A673 (cell line): ENCODE results near the gene PIAS4. TPM values are rescaled to one million over a fixed set of nuclear protein-coding genes. Genes with fewer than 3 reads are reported as not detected.

Source experiments
- Bru-seq: library from RNA; stranded (reverse); fragments of 400-500 nt; gene quantifications from one replicate; lab custom pipeline; 2021; lab: Mats Ljungman, UMichigan
- BruChase-seq, 2 experiments: library from RNA; stranded (reverse); fragments of 400-500 nt; gene quantifications; one replicate each; lab custom pipeline; 2021; lab: Mats Ljungman, UMichigan
- BruUV-seq: library from RNA; stranded (reverse); fragments of 400-500 nt; replicated peaks from 2 replicates; lab custom pipeline; 2021; lab: Mats Ljungman, UMichigan
- CTCF ChIA-PET: fragments of 300-600 bp; sonication (Branson Sonifier 250); formaldehyde crosslinking; loops from one replicate; lab custom pipeline; 2022; ENCODE audit warnings: antibody characterized with exemption; lab: Charles Lee
- POLR2A ChIA-PET: fragments of 300-600 bp; sonication (Branson Sonifier 250); formaldehyde crosslinking; loops from one replicate; lab custom pipeline; 2022; ENCODE audit warnings: antibody characterized with exemption; ENCODE audit not compliant: low non-redundant PET; lab: Charles Lee
- DNase-seq: peaks from one replicate; pipeline ENCODE4 v3.0.0-alpha.2; 2015; ENCODE audit warnings: low spot score
- H3K27ac ChIP-seq: fragments of 200-600 bp; sonication (generic); 2 replicates; pipeline ENCODE4 v1.5.1; 2016; ENCODE audit warnings: mixed run types, low read depth, mild to moderate bottlenecking, mixed read lengths, antibody characterized with exemption, low read length; ENCODE audit not compliant: poor library complexity, severe bottlenecking
- H3K27me3 ChIP-seq: fragments of 200-600 bp; sonication (generic); replicated peaks from 2 replicates; pipeline ENCODE4 v1.6.1; 2017; ENCODE audit warnings: mixed run types, low read depth, mild to moderate bottlenecking, mixed read lengths, antibody characterized with exemption, low read length; ENCODE audit not compliant: insufficient read depth, poor library complexity
- H3K36me3 ChIP-seq: fragments of 200-600 bp; sonication (generic); 2 replicates; pipeline ENCODE4 v1.6.1; 2016; ENCODE audit warnings: mixed run types, mild to moderate bottlenecking, mixed read lengths, antibody characterized with exemption, low read length; ENCODE audit not compliant: insufficient read depth, poor library complexity, severe bottlenecking
- H3K4me1 ChIP-seq: fragments of 200-600 bp; sonication (generic); 2 replicates; pipeline ENCODE4 v1.6.1; 2017; ENCODE audit warnings: mixed run types, mild to moderate bottlenecking, mixed read lengths, antibody characterized with exemption, low read length; ENCODE audit not compliant: insufficient read depth, poor library complexity, severe bottlenecking
- H3K4me3 ChIP-seq: fragments of 200-600 bp; sonication (generic); 2 replicates; pipeline ENCODE4 v1.5.1; 2016; ENCODE audit warnings: low read depth, mixed run types, mild to moderate bottlenecking, mixed read lengths, low read length; ENCODE audit not compliant: poor library complexity, severe bottlenecking
- H3K9me3 ChIP-seq: fragments of 200-600 bp; sonication (generic); 2 replicates; pipeline ENCODE4 v1.6.1; 2016; ENCODE audit warnings: mixed run types, low read depth, mild to moderate bottlenecking, mixed read lengths, antibody characterized with exemption, low read length; ENCODE audit not compliant: poor library complexity, severe bottlenecking
- EZH2 ChIP-seq: fragments of 200-600 bp; sonication (generic); IDR thresholded peaks from 2 replicates; pipeline ENCODE4 v1.6.1; 2017; ENCODE audit warnings: borderline replicate concordance, low read depth, mild to moderate bottlenecking, mixed read lengths, antibody characterized with exemption, low read length; ENCODE audit not compliant: poor library complexity, severe bottlenecking
- intact Hi-C: fragments of 100-400 bp; cut with micrococcal nuclease; formaldehyde crosslinking; loops from one replicate; pipeline ENCODE4 v1.10.0; 2022; ENCODE audit not compliant: unreplicated experiment
- long read RNA-seq: library from polyadenylated mRNA; stranded (forward); transcript quantifications from one replicate; pipeline ENCODE4 v2.0.0, GENCODE V29; 2022
- total RNA-seq: library from RNA; stranded (reverse); gene quantifications from 2 replicates; pipeline ENCODE4 v1.2.3, GENCODE V29; 2021
- TF ChIP-seq, protein P1 (sequence below): fragments of 300-800, 200-600 bp; sonication (generic); conservative IDR thresholded peaks from 2 replicates; pipeline ENCODE4 v1.5.1; 2017; ENCODE audit warnings: low read depth, mild to moderate bottlenecking, antibody characterized with exemption, low read length, moderate library complexity, mixed read lengths

Gene PIAS4, protein sequence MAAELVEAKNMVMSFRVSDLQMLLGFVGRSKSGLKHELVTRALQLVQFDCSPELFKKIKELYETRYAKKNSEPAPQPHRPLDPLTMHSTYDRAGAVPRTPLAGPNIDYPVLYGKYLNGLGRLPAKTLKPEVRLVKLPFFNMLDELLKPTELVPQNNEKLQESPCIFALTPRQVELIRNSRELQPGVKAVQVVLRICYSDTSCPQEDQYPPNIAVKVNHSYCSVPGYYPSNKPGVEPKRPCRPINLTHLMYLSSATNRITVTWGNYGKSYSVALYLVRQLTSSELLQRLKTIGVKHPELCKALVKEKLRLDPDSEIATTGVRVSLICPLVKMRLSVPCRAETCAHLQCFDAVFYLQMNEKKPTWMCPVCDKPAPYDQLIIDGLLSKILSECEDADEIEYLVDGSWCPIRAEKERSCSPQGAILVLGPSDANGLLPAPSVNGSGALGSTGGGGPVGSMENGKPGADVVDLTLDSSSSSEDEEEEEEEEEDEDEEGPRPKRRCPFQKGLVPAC
- total RNA-seq (48.1 and 59.1 TPM in 2 replicates), Bru-seq, nascent RNA (percentile 62 among the genes with signal in this experiment), BruChase-seq, experiment 1, labeled RNA remaining after a 2-hour chase (percentile 74 among the genes with signal in this experiment), BruChase-seq, experiment 2, labeled RNA remaining after a 6-hour chase (percentile 82 among the genes with signal in this experiment)
- long read RNA-seq, transcript PIAS4-201 (11 exons, 3,159 nt) = major isoform, 36 of 50 reads
- long read RNA-seq, partial matches to known transcripts = 6 of 50 reads
- long read RNA-seq, other reads (novel, unspliced or antisense) = 8 of 50 reads

DNA sequence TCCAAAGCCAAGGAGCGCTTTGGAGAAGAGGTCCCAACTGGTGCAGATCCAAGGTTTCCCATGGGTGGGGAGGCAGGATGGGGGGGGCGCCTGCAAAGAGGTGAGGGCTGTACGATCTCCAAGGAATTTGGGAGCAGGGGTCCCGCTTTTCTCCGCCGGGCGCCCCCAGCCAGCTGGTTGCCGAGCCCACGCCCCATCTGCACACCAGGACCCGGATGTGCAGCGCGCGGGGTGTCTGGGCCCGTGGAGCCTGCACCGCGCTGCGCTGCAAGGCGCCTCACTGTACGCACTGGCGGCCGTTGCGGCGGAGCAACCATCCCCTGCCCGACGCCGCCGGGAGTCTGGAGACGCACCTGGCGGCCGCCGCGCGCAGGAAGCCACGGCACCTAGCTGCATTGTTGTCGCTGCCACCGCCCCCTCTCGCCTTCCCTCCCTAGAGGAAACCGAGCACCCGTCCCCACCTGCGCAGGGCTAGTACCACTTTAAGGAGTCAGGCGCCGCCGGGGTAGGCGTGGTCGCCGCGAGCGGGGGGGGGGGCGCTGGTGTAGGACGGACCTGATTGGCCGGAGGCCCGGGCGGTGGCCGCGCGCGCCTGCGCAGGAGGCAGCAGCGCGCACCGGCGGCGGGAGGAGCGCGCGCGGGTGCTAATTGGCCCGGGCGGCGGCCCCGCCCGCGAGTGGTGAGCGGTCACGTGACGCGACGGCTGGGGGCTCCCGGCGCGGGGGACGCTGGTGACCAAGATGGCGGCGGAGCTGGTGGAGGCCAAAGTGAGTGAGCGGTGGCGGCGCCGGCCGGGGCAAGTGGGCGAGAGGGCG is at the start of gene PIAS4:
PIAS4 (plus strand) TSS at position 716 of the 815 bp plus-strand sequence; CDS start at position 741, 25 bp downstream.
- Histone ChIP-seq H3K9me3 (no peaks in the 10 kb centered on the region), H3K27ac (peak within 1 kb of the TSS; percentile 80), H3K4me3 (peak within 1 kb of the TSS; percentile 66), H3K36me3 (peaks cover 5% of the 10 kb centered on the region), H3K27me3 (no peaks in the 10 kb centered on the region), H3K4me1 (peaks cover 9% of the 10 kb centered on the region)
- BruUV-seq = TSS peak; percentile 86
- ChIA-PET CTCF (interaction anchor here (0.6 to 1.3 kb wide), 2 partner anchors 19 to 335 kb away, joined by 3 to 4 read pairs; no protein-coding TSS in a partner anchor), POLR2A (interaction anchor here (0.6 to 1.8 kb wide), 3 partner anchors 22 to 200 kb away, joined by 3 to 5 read pairs (median 5); partner anchors contain the start of gene EEF2)
- DNase-seq = peak; percentile 98
- intact Hi-C loops = no loop called here
- TF ChIP-seq, protein P1, sequence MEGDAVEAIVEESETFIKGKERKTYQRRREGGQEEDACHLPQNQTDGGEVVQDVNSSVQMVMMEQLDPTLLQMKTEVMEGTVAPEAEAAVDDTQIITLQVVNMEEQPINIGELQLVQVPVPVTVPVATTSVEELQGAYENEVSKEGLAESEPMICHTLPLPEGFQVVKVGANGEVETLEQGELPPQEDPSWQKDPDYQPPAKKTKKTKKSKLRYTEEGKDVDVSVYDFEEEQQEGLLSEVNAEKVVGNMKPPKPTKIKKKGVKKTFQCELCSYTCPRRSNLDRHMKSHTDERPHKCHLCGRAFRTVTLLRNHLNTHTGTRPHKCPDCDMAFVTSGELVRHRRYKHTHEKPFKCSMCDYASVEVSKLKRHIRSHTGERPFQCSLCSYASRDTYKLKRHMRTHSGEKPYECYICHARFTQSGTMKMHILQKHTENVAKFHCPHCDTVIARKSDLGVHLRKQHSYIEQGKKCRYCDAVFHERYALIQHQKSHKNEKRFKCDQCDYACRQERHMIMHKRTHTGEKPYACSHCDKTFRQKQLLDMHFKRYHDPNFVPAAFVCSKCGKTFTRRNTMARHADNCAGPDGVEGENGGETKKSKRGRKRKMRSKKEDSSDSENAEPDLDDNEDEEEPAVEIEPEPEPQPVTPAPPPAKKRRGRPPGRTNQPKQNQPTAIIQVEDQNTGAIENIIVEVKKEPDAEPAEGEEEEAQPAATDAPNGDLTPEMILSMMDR = no peak
- TF ChIP-seq EZH2 = no peak

DNA sequence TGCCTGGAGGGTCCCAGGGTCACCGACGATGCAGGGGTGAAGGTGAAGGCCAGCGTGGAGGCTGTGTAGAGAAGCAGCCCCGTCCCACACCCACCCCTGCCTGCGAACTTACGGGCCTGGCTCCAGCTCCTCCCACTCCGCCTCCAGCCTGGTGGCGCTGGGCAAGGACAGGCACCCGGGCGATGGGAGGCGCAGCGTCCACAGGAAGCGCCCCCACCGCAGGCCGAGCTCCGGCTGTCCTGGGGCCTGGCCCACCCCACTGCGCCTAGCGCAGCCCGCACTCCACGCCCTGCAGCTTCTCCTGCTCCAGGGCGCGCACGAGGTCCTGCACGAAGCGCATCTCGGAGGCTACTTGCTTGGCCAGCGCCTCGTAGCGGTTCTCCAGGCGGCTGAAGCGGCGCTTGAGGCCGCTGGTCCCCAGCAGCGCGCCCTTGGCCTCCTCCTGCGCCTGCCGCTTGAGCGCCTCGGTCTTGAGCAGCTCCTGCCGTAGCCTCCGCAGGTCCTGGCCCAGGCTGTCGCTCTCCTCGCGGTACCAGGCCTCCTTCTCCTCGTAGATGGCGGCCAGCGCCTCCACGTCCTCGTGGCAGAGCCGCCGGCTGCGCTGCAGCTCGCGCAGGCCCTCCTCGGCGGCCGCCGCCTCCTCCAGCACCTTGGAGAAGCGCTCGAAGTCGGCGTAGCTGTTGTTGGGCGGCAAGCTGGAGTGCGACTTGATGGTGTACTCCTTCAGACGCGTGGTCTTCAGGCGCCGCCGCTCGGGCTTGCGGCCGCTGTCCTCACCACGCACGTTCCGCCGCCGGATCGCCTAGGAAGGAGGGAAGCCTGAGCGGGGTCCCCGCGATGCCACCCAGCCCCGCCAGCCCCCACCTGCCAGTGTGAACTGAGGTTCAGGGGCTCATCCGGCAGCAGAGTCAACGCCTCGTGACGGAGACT is 48.4 kb upstream of the PIAS4 start:
- intact Hi-C loops = no loop called here
- TSS peak; percentile 37 for BruUV-seq
- H3K4me1 ChIP-seq = no peaks in the 10 kb centered on the region
- no peaks in the 10 kb centered on the region for H3K9me3 ChIP-seq
- POLR2A ChIA-PET = no interaction called here
- no peak overlapping the region for H3K27ac ChIP-seq
- no peaks in the 10 kb centered on the region for H3K27me3 ChIP-seq
- H3K36me3 ChIP-seq = peaks cover 23% of the 10 kb centered on the region
- no peak overlapping the region for H3K4me3 ChIP-seq
- no peak for DNase-seq
- no peak for TF ChIP-seq EZH2
- TF ChIP-seq, protein P1 = no peak
- CTCF ChIA-PET = no interaction called here
